NB4 (cell line): ENCODE data around the gene SCAND1.

Experiments used
- CTCF ChIP-seq: IDR thresholded peaks from one replicate; pipeline ENCODE4 v1.5.1; 2012; ENCODE audit warnings: low read depth, low read length
- MAX ChIP-seq: IDR thresholded peaks from 2 replicates; pipeline ENCODE4 v1.6.1; 2011; ENCODE audit warnings: low read depth, low read length
- POLR2A ChIP-seq: IDR thresholded peaks from 2 replicates; pipeline ENCODE4 v1.6.1; 2011; ENCODE audit warnings: mild to moderate bottlenecking; ENCODE audit not compliant: insufficient read length; ENCODE audit errors: extremely low read depth

GRCh38 chr20:35956616-35957015 lies 2.3 kb upstream of the SCAND1 start:
- TF ChIP-seq CTCF (no peak), MAX (no peak), POLR2A (no peak)
